ENCODE data around the gene VPS9D1.

The VPS9D1 gene, protein sequence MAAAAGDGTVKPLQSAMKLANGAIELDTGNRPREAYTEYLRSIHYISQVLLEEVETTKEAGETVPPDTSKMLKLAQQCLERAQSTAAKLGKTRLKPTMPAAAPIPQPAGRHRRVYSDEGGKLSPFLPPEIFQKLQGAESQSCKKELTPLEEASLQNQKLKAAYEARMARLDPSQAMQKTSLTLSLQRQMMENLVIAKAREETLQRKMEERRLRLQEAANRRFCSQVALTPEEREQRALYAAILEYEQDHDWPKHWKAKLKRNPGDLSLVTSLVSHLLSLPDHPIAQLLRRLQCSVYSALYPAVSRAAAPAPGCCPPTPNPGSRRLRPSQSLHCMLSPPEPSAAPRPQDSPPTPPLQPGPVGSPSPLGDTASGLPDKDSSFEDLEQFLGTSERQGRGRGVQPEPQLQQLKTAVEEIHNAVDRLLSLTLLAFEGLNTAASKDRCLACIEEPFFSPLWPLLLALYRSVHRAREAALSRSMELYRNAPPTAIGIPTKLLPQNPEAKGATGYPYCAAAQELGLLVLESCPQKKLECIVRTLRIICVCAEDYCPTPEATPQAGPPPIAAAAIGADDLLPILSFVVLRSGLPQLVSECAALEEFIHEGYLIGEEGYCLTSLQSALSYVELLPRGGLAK

DNA sequence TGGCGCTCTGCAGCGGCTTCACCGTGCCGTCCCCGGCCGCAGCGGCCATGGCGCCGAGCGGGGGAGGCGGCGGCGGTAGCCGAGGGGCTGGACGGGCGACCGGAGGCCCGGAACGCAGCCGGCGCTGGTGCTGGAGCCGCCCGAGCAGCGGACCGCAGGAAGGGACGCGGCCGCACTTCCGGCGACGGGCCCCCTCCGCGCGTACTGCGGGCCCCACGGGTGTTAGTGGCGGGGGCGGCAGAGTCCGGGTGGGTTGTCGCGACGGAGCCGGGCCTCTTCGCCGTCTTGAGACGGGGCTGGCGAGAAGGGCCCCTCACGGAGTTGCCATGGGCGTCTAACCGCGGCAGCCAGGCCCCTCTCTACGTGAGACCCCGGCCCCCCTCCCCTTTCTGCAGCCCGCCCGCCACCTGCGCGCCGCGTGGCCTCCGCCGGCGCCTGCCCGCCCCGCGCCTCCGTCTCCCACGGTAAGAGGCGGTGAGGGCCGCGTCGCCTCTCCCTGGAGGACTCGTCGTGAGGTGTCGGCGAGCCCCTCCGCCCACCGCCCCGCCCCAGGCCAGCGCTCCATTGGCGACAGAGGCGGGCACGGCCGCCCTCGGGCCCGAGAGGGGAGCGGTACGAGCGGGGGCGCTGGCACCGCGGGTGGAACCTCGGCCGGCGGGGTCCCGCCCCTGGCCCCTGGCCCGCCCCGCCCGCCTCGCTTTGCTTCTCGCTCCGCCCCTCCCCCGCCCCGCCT is at the start of gene VPS9D1, which contains the start of gene ZNF276:
Gene VPS9D1 (minus strand): TSS at position 86 of the 733 bp plus-strand sequence. CDS start 37 bp downstream, at position 49.
Gene ZNF276 (plus strand): TSS at position 725 of the 733 bp plus-strand sequence. CDS start 104 bp downstream, outside the sequence.
- FAIRE-seq, result no peak

DNA sequence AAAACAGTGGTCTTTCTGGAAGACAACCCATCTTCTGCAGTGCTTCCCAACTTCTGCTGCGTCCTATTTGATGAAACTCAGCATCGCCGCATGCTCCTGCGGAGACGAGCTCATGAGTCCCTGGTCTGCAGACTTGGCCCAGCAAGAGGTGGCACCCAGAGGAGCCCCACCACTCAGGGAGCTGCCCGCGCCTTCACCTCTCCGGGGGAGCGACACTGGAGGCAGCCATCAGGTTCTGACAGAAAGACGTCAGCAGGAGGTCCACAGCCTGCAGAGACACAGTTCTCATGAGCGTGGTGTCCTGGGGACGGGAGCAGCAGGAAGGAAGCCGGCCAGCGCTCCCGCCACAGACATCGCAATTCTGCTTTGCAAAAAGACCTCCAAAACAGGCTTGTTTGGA is 49.7 kb upstream of the VPS9D1 start:
- FAIRE-seq, result no peak

DNA sequence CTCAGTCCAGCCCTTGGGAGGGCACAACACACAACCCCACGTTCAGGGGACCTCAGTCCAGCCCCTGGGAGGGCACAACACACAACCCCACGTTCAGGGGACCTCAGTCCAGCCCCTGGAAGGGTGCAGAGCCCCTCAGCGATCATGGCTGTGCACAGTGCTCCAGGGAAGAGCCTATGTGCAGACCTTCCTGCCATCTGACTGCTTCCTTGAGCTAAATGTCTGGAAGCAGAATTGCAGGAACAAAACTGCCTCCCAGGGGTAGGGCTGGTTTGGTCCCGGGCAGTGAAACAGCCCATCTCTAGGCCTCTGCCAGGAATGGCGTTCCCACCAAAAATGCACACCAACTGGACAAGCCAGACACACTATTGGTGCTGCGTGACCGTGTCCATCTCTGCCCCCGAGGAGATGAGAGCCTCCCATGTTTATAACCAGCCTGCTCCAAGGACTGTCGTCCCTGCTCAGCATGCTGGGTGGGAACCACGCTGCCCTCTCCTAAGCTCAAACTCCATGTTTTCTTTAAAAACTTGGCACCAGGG is 44.7 kb upstream of the VPS9D1 start:
- FAIRE-seq, result no peak

DNA sequence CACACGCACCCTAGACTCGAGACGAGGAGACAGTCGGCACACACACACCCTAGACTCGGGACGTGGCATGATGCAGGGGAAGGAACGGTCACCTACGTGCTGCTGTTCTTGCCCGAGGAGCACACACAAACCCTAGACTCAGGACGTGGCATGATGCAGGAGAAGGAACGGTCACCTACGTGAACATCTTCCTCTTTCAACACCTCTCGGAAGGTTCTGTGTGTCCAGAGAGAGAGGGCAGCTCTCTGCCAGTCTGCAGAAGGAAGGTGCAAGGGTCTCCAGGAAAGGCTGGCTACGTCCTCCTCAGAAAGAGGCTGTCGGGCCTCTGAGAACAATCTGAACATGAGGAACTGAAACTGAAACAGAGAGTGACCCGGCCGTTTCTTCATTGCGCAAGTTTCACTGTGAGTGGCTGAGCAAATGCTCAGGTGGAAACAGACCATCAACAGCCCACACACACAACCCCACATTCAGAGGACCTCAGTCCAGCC is 44.1 kb upstream of the VPS9D1 start:
- FAIRE-seq, result no peak

DNA sequence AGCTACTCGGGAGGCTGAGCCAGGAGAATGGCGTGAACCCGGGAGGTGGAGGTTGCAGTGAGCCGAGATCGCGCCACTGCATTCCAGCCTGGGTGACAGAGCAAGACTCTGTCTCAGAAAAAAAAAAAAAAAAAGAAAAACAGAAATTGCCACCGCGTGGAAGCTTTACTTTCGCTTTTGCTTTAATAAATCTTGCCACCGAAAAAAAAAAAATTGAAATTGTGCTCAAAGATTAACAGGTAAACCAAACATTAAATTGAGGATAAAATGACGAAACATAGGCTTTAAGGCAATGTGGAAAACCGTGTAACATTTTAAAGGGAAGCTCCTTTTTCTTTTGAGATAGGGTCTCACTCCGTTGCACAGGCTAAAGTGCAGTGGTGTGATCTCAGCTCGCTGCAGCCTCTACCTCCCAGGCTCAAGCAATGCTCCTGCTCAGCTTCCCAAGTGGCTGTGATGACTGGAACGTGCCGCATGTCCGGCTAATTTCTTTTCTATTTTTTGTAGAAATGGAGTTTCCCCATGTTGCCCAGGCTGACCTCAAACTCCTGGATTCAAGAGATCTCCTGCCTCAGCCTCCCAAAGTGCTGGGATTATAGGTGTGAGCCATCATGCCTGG is 40.7 kb upstream of the VPS9D1 start:
- FAIRE-seq, result no peak

DNA sequence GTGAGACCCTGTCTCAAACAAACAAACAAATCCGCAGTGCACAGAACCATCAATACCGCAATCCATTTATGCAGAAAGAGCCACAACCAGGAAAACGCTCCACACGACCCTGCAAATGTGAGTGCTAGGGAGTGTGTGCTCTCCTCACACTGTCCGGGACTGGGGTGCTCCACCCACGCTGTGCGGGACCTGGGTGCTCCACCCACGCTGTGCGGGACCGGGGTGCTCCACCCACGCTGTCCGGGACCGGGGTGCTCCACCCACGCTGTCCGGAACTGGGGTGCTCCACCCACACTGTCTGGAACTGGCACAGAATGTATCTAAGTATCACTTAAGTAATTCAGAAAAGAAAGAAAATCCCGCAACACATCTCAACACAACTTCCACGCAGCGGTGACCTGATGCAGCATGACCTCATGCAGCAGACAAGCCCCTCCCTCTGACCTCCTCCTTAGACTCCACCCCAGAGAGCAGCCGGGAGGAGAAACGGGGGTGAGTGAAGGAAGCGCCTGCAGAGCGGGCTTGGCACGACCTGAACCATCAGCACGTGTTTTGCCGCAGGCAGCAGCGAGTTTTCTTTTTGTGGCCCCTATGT is 39.1 kb upstream of the VPS9D1 start:
- FAIRE-seq, result no peak

DNA sequence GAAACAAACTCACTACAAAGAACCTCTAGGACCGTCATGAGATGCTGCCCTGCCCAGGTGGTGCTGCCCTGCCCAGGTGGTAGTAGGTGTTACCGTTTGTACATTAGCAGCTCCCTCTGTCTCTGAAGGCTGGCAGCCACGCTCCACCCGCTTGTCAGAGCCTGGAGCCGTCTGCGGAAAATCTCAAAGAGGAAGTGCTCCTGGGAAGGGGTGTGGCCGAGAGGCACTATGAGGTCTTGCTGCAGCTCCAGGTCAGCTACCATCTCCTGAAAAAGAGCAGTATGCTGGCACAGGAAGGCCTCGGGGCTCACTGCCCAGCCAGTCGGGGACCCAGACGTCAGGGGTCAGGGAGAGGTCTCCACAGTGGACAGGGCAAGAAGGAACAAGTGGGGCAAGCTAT is 28.9 kb upstream of the VPS9D1 start:
- FAIRE-seq, result no peak

DNA sequence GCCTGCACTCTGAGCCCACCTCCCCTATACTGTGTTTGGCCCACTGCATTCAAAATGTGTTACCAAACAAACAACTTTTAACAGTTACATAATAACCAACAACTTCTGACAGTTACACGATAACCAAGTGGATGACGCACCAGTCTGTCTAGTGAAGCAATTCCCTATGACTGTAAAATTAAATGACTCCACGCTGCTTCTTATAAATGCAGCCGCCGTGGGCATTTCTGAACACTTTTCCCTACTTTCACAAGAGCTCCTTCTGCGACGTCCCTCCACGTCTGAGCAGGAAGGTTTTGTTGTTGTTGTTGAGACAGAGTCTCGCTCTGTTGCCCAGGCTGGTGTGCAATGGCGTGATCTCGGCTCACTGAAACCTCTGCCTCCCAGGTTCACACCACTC is 28.2 kb upstream of the VPS9D1 start:
- no peak for FAIRE-seq

DNA sequence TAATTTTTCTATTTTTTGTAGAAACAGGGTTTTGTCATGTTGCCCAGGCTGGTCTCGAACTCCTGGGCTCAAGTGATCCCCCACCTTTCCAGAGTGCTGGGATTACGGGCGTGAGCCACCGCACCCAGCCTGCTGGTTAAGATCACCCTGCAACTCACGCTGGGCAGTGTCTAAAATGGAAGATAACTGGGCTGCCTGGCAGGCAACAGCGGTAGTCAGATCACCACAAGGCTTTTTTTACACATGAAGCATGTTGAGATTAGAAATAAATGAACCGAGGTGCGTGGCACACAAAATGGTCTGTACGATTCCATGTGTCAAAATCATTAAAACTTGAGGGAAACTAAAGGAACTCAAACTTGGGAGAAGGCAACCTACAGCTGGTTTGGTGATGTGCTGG is 27.4 kb upstream of the VPS9D1 start:
- FAIRE-seq, result no peak

DNA sequence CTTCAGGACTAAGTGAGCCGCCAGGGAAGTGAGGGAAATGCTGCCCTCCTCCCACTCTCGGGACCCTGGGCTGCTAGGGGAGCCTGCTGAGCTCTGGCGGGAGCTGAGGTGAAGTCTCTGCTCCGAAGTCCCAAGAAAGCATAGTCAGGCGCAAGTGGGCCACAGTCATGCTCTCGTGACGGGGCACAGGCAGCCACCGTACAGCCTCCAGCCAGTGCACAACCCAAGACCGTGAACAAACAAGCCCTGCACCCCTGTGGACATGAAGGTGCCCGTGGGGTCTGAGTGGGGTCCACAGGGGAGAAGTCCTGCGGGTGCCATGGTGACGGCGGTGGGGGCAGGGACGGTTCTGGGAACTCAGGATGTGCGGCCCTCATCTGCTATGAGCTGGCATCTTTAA is 25.3 kb upstream of the VPS9D1 start:
- FAIRE-seq, result no peak

DNA sequence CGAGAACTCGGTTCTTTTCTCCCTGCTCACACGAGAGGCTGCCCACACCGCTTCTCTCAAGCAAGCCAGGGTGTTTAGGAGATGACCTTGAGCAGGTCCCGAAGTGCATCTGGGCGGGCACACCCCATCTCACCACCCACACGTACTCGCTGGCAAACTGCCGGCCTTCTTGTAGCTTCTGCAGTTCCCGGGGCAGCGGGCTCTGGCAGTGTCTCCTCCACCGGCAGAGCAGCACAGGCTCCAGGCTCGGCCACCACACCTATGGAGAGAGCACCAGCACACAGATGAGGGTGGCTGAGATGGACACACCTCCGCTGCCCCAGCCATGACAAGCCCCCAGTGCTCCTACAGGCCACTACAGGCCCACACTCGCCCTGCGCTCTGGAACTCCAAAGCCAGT is 24.1 kb upstream of the VPS9D1 start:
- no peak for FAIRE-seq

DNA sequence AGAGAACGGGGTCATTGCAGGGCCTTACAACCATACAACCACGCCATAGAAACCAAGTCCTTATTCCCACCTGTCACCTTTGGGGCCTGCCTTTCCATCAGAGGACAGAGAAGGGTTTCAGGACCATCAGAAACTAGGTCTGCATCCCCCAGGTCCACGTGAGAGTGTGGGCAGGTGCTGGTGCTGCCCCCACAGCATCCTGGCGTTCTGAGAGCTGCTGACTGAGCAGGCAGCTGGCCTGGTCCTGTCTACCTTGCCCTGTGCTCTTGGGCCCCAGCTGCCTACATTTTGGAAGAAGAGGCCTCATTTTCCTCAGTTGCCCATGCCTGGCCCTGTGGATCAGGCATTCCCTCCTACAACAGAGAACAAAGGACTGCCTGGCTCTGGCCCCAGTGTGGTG is 22.2 kb upstream of the VPS9D1 start:
- no peak for FAIRE-seq

DNA sequence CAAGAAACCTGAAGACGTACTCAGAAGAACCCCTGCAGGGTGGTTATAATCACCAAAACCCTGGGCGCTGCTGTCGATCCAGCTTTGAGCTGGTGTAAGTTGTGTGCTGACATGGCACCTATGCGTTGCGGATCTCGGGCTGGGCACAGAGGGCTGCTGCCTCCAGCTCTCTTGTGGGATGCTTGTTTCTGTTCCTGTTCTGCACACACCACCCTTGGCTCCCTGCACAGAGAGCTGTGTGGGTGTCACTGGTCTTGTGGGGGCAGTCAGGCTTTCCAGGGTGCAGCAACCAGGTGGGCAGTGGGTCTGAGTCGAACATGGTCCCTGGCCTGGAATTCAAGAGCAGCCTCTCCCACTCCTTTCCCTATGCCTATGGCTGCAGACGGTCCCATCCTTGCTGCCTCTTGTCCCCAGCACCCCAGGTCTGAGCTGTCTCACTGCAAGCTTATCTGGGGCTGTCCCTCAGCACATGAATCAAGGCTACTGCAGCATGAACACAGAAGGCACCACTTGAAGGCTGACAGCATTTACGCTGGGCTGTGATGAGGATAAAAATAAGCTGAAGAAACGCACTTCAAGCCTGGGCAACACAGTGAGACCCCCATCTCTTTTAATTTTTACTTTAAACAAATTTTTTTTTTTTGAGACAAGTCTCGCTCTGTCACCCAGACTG is 20.8 kb upstream of the VPS9D1 start:
- FAIRE-seq, result no peak

DNA sequence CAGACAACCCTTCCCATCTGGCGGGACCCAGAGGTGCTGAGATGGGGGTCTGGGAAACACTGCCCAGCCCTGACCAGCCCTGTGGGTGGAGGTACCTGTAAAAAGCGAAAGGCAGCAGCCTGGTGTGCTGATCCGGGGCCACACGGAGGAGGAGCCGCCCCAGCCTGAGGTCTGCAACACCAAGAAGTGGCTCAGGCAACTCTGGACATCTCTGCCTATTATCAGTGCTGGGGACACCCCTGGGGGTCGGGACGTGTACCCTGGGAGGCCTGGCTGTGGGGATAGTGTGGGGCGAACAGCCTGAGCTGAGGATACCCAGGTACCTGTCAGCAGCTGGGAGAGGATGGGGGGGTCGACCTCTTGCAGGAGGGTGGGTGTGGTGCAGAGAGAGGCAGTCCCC is 18.7 kb upstream of the VPS9D1 start:
- no peak for FAIRE-seq

DNA sequence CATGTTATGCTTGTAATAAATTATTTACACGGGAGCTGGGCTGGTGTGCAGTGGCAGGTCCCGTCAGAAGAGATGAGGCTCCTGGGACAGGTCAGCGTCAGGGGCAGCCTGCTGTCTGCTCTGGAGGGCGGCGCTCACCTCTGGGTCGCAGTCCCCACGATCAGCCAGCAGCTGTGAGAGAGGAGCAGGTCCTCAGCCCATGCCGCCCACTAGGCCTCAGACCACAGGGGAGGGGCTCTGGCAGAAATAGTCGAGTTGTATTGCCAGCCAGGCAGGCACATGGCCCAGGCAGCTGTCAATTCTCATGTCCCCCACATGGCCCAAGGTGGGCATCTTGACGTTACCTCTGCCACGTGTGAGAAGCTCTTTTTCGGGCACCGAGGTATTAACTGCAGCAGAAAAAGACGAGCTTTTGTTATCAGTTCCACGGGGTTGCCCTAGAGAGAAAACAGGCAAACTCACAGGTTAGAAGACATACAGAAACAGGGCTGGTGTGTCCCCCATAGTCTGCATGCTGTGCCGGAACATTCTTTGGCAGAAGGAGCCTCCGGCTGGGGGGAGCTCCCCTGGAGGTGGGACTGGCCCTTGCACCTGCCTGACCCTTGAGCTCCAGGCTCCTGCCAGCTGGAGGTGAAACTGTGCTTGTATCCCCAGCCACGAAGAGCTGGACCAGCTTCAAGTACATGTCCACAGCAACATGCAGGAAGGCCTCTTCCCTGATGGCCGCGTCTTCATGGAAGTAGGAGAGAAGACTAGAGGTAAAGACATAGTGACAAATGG is 18.0 kb upstream of the VPS9D1 start:
- FAIRE-seq, result no peak

DNA sequence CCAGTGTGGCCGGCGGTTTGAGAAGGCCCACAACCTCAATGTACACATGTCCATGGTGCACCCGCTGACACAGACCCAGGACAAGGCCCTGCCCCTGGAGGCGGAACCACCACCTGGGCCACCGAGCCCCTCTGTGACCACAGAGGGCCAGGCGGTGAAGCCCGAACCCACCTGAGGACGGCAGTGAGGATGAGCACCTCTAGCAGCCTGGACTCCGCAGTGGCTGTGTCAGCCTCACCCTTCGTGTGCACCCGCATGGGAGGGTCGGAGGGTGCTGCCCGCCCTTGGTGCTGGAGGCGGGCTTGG is 17.3 kb upstream of the VPS9D1 start:
- FAIRE-seq, result no peak

DNA sequence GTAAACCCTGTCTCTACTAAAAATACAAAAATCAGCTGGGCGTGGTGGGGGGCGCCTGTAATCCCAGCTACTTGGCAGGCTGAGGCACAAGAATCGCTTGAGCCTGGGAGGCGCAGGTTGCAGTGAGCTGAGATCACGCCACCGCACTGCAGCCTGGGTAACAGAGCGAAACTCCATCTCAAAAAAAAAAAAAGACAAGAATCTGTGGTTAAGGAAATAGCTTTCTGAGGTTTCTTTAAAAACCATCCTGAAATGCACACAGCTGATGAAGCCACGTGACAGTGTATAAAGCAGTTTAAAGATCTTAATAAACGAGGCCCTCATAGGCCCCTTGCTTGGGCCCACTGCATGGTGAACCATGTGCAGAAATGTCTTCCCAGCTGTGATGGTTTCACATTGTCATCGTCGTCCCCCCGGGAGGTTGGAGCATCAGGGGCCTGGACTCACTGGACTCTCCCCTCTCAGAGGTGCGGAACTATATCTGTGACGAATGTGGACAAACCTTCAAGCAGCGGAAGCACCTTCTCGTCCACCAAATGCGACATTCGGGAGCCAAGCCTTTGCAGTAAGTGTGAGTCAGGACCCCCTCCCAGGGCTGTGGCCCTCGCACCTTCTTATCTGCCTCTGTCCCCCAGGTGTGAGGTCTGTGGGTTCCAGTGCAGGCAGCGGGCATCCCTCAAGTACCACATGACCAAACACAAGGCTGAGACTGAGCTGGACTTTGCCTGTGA is 16.8 kb upstream of the VPS9D1 start:
- FAIRE-seq, result no peak

DNA sequence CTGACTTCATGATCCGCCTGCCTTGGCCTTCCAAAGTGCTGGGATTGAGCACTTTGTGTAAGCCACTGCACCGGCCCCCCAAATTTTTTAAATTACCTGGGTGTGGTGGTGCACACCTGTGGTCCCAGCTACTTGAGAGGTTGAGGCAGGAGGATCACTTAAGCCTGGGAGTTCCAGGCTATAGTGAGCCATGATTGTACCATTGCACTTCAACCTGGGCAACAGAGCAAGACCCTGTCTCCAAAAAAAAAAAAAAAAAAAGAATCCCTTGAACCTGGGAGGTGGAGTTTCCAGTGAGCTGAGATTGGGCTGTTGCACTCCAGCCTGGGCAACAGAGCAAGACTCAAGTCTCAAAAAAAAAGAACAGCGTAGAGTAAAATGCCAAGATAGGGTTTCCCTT is 15.9 kb upstream of the VPS9D1 start:
- FAIRE-seq, result no peak

DNA sequence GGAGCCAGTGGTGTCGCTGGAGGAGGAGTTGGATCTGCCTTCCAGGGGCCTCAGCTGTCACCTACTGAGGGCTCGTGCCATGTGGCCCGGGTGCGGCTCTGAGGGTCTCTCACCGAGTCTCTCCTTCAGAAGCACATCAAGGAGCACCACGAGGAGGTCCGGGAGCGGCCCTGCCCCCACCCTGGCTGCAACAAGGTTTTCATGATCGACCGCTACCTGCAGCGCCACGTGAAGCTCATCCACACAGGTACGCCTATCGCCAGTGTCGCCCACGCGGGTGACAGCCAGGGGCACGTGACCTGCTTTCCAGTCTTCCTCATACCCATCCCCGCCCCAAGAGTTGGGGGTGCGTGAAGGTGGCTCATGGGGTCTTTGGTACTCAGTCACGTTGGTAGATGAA is 13.1 kb upstream of the VPS9D1 start:
- FAIRE-seq, result no peak

DNA sequence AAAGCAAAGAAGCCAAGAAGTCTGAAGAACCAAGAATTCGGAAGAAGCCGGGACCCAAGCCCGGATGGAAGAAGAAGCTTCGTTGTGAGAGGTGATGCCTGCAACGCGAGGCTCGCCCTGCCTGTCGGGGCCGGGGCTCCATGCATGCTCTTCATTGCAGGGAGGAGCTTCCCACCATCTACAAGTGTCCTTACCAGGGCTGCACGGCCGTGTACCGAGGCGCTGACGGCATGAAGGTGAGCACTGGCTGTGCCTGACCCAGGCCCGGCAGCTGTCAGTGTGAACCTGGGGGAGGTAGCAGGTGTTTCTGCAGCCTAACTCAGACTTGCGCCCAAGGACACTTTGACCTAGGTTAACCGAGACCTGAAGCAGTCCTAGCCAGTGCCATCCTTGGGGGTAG is 12.6 kb upstream of the VPS9D1 start:
- no peak for FAIRE-seq

DNA sequence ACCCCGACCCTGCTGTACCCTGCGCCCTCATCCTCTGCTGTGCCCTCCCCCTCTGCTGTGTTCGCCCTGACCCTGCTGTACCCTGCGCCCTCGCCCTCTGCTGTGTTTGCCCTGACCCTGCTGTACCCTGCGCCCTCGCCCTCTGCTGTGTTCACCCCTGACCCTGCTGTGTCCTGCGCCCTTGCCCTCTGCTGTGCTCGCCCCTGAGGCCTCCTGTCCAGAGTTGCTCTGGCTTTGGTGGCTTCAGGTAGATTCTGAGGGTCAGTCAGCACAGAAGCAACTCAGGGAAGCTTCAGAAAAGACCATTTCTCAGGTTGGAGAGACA is 12.2 kb upstream of the VPS9D1 start:
- FAIRE-seq, result no peak
